NCI-H345 (cell line): ENCODE data around the gene CENPH.
"Not testable (repeated sequence)": the region's sequence is repeated elsewhere in the genome, so short reads cannot be mapped to it uniquely, and the experiment has no call there.

Source experiments
- DNase-seq: peaks from one replicate; lab custom pipeline; 2025; lab: John Stamatoyannopoulos, UW

CENPH gene

GRCh38 chr5:69189162-69190086, at the start of gene CENPH:
Gene CENPH (plus strand): TSS chr5:69189583. CDS start chr5:69189635, 52 bp downstream.
- DNase-seq, result peak; percentile 90

GRCh38 chr5:69140239-69140638, 49.1 kb upstream of the CENPH start:
- DNase-seq, result not testable (repeated sequence)

DNA sequence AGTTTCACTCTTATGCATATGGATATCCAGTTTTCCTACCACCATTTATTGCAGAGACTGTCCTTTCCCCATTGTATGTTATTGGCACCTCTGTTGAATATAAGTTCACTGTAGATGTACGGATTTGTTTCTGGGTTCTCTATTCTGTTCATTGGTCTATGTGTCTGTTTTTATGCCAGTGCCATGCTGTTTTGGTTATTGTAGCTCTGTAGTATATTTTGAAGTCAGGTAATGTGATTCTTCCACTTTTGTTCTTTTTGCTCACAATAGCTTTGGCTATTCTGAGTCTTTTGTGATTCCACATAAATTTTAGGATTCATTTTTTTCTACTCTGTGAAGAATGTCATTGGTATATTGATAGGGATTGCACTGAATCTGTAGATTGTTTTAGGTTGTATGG, 48.6 kb upstream of the CENPH start:
- no peak for DNase-seq

- DNase-seq, result not testable (repeated sequence)
Observed at GRCh38 chr5:69148576-69148975, 40.8 kb upstream of the CENPH start.

GRCh38 chr5:69148981-69149675, 40.3 kb upstream of the CENPH start:
- DNase-seq, result no peak

GRCh38 chr5:69149676-69150010, 39.7 kb upstream of the CENPH start:
- DNase-seq, result no peak

DNA sequence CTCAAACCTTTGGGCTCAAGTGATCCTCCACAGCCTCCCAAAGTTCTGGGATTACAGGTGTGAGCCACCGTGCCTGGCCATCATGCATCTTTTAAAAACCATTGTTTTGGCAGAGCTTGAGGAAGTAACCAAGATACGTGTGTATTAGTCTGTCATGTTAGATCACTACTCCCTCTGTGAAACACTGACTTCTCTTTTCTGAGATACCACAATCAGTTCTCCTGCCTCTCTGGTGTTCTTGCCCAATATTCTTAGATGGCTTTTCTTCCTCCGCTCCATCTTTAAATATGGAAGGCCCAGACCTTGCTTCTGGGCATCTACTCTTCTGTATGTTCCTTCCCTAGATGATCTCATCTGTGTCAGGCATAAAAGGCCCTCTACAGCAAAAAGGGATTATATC, 36.7 kb upstream of the CENPH start:
- DNase-seq, result no peak

DNA sequence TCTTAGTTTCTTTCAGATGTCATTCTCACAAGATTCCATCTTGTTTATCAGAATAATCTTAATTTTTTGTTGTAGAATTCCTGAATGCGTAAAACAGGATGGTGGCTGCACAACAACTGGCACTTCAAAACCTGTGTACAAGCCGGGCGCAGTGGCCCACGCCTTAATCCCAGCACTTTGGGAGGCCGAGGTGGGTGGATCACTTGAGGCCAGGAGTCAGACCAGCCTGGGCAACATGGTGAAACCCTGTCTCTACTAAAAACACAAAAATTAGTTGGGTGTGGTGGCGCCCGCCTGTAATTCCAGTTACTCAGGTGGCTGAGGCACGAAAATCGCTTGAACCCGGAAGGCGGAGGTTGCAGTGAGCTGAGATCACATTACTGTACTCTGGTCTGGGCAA, 32.9 kb upstream of the CENPH start:
- no peak for DNase-seq

DNA sequence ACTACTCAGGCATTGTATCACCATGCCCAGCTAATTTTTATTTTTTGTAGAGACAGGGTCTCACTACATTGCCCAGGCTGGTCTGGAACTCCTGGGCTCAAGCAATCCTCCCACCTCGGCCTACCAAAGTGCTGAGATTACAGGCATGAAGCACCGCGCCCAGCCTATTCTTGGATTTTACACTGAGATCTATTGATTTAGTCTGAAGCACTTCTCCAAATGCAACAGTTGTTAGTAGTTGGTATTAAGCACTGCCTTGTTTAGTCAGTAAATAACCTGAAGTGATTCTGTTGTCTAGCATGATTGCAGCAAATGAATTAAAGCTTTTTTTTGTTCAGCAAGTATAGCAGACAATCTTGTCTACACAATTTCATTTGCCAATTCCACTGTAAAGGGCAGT, 31.3 kb upstream of the CENPH start:
- peak; percentile 5 for DNase-seq

- DNase-seq, result no peak
Observed at GRCh38 chr5:69160651-69161050, 28.7 kb upstream of the CENPH start.

- peak; percentile 97 for DNase-seq
Observed at GRCh38 chr5:69166686-69167492, 22.5 kb upstream of the CENPH start, which contains the start of gene CCNB1. Gene CCNB1 (plus strand): TSS chr5:69167150. CDS start chr5:69167263, 113 bp downstream.

GRCh38 chr5:69167493-69167855, 21.9 kb upstream of the CENPH start:
- no peak for DNase-seq

- DNase-seq, result no peak
Observed at GRCh38 chr5:69167929-69168328, 21.5 kb upstream of the CENPH start.

DNA sequence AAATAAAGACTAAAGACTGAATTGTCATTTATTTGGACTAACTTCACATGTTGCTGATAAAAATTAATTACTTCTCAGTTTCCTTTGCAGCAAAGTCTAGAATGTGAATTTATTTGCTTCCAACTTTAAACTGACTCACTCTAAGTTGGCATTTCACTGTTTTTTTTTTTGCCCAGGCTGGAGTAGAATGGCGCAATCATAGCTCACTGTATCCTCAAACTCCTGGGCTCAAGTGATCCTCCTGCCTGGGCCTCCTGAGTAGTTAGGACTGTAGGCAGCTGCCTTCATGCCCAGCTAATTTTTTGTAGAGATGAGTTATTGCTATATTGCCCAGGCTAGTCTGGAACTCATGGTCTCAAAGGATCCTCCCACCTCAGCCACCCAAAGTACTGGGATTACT, 18.9 kb upstream of the CENPH start:
- DNase-seq, result no peak

- DNase-seq, result no peak
Observed at GRCh38 chr5:69170969-69171368, 18.4 kb upstream of the CENPH start.

GRCh38 chr5:69181659-69182293, 7.6 kb upstream of the CENPH start:
- not testable (repeated sequence) for DNase-seq

- no peak for DNase-seq
Observed at GRCh38 chr5:69184621-69185020, 4.8 kb upstream of the CENPH start.

DNA sequence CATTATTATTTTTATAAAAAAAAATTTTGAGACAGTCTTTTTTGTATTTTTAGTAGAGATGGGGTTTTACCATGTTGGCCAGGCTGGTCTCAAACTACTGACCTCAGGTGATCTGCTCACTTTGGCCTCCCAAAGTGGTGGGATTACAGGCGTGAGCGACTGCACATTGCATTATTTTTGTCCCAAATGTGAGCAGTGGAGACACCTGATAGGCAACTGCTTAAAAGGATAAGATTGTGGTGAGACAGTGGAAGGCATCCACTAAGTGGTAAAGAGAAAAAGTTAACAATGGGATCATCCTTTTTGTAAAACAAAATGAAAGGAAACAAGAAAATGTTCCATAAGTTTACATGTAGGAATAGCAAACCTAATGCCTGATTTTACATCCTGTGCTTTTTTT, 2.0 kb upstream of the CENPH start:
- no peak for DNase-seq

DNA sequence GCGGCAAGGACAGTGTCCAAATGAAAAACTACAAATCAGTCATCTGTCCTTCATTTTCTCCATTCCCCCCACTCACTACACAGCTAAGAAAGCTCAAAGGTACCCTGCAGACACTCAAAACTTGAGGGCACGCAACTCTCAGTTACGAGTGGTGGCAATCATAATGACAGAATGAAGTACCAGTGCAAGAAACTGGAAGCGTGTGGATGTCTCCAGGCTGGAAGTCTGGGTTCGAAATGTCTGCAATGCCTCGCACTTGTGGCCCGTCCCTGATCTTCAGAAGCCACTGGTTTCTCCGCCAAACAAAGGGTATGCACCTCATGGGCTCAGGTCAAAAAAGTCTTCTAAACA, 597 bp upstream of the CENPH start:
- no peak for DNase-seq

GRCh38 chr5:69202497-69202896, 13.1 kb downstream of the CENPH start:
- DNase-seq, result no peak

- no peak for DNase-seq
Observed at GRCh38 chr5:69206528-69207190, 17.3 kb downstream of the CENPH start.

GRCh38 chr5:69209602-69210001, 20.2 kb downstream of the CENPH start:
- no peak for DNase-seq
